ENCODE results near the gene GLRX5. TPM values are rescaled to one million over a fixed set of nuclear protein-coding genes. Genes with fewer than 3 reads are reported as not detected.

The GLRX5 gene
- total RNA-seq, 1 donor from 2014 or later: 51.4 TPM

Other genes with a start within 250 kb of the GLRX5 start
- 4.5 and 9.6 TPM in 2 replicates for gene CLMN, start 215.1 kb upstream of the GLRX5 start, total RNA-seq
- 0.07 TPM in 1 of 2 replicates, not detected in the other for gene SYNE3, start 18.4 kb upstream of the GLRX5 start, total RNA-seq
- gene TCL1B, start 151.4 kb downstream of the GLRX5 start, total RNA-seq: not detected in 2 replicates
- not detected in 2 replicates for gene TCL1A, start 179.1 kb downstream of the GLRX5 start, total RNA-seq